IMR-90 (cell line): ENCODE data around the gene WDR81. TPM values are rescaled to one million over a fixed set of nuclear protein-coding genes. Genes with fewer than 3 reads are reported as not detected.

Source experiments
- ATAC-seq: fragments of 200-7000 bp; cut with Tn5 transposase; 2 replicates; pipeline ENCODE4 v1.9.1; 2020; ENCODE audit warnings: low read depth, mild to moderate bottlenecking, moderate library complexity
- BruUV-seq: library from RNA; stranded (reverse); fragments of 400-500 nt; replicated peaks from 2 replicates; lab custom pipeline; 2021; lab: Mats Ljungman, UMichigan
- CTCF ChIA-PET: fragments of 300-600 bp; formaldehyde crosslinking; extraction: SDS; loops from one replicate; lab custom pipeline; 2021; ENCODE audit warnings: antibody characterized with exemption; lab: Yijun Ruan, JAX
- POLR2A ChIA-PET: fragments of 300-600 bp; sonication (Branson Sonifier 250); formaldehyde crosslinking; loops from one replicate; lab custom pipeline; 2022; ENCODE audit warnings: antibody characterized with exemption; ENCODE audit not compliant: unreplicated experiment; lab: Charles Lee
- DNase-seq: peaks from one replicate; pipeline ENCODE4 v3.0.0; 2013
- H2AFZ ChIP-seq: replicated peaks from 2 replicates; pipeline ENCODE3; 2013; ENCODE audit warnings: low read length, mild to moderate bottlenecking; ENCODE audit not compliant: poor library complexity
- H2AK5ac ChIP-seq: 2 replicates; pipeline ENCODE4 v1.6.1; 2013; ENCODE audit warnings: low read depth, low read length, inconsistent platforms
- H2AK9ac ChIP-seq: replicated peaks from 2 replicates; pipeline ENCODE3; 2013; ENCODE audit warnings: mild to moderate bottlenecking, low read depth, low read length, moderate library complexity; ENCODE audit not compliant: poor library complexity
- H2BK120ac ChIP-seq: 2 replicates; pipeline ENCODE4 v1.6.1; 2013; ENCODE audit warnings: low read depth, low read length, inconsistent platforms
- H2BK15ac ChIP-seq: 3 replicates; pipeline ENCODE4 v1.6.1; 2013; ENCODE audit warnings: low read depth, low read length, inconsistent platforms
- H2BK20ac ChIP-seq: 2 replicates; pipeline ENCODE4 v1.6.1; 2013; ENCODE audit warnings: low read depth, mild to moderate bottlenecking, inconsistent platforms, low read length, moderate library complexity
- H2BK5ac ChIP-seq: 2 replicates; pipeline ENCODE4 v1.6.1; 2013; ENCODE audit warnings: mild to moderate bottlenecking, low read depth, low read length, inconsistent platforms; ENCODE audit not compliant: poor library complexity, severe bottlenecking
- H3K14ac ChIP-seq: replicated peaks from 2 replicates; pipeline ENCODE4 v1.6.1; 2013; ENCODE audit warnings: low read depth, low read length, inconsistent platforms
- H3K18ac ChIP-seq: 2 replicates; pipeline ENCODE4 v1.6.1; 2013; ENCODE audit warnings: low read depth, low read length, control low read depth
- H3K23ac ChIP-seq: 2 replicates; pipeline ENCODE4 v1.6.1; 2013; ENCODE audit warnings: low read depth, low read length, inconsistent platforms
- H3K27ac ChIP-seq: 2 replicates; pipeline ENCODE4 v1.5.1; 2013; ENCODE audit warnings: mild to moderate bottlenecking, control low read depth, low read length; ENCODE audit not compliant: insufficient read depth
- H3K27me3 ChIP-seq: 2 replicates; pipeline ENCODE4 v1.6.1; 2013; ENCODE audit warnings: low read length; ENCODE audit not compliant: control insufficient read depth, insufficient read depth
- H3K36me3 ChIP-seq: 2 replicates; pipeline ENCODE4 v1.6.1; 2013; ENCODE audit warnings: low read length, mixed read lengths; ENCODE audit not compliant: control insufficient read depth, insufficient read depth
- H3K4ac ChIP-seq: 2 replicates; pipeline ENCODE4 v1.6.1; 2013; ENCODE audit warnings: low read depth, low read length, inconsistent platforms
- H3K4me1 ChIP-seq: 2 replicates; pipeline ENCODE4 v1.6.1; 2013; ENCODE audit warnings: low read length, mixed read lengths; ENCODE audit not compliant: control insufficient read depth, insufficient read depth
- H3K4me2 ChIP-seq: 2 replicates; pipeline ENCODE4 v1.6.1; 2013; ENCODE audit warnings: low read depth, mild to moderate bottlenecking, control low read depth, low read length, moderate library complexity
- H3K4me3 ChIP-seq: 2 replicates; pipeline ENCODE4 v1.5.1; 2013; ENCODE audit warnings: low read depth, mild to moderate bottlenecking, control low read depth, low read length, moderate library complexity; ENCODE audit not compliant: insufficient read depth
- H3K56ac ChIP-seq: 2 replicates; pipeline ENCODE4 v1.6.1; 2013; ENCODE audit warnings: low read length, inconsistent platforms; ENCODE audit not compliant: insufficient read depth; ENCODE audit errors: extremely low read depth
- H3K79me1 ChIP-seq, 2 experiments: 2 replicates each; pipeline ENCODE4 v1.6.1; 2013; ENCODE audit warnings: low read length in 2 of 2, inconsistent platforms in 1 of 2, low read depth in 1 of 2
- H3K9ac ChIP-seq: 2 replicates; pipeline ENCODE4 v1.6.1; 2013; ENCODE audit warnings: low read depth, low read length, control low read depth
- H3K9me1 ChIP-seq: 2 replicates; pipeline ENCODE4 v1.6.1; 2013; ENCODE audit warnings: low read length, inconsistent platforms; ENCODE audit not compliant: insufficient read depth
- H3K9me3 ChIP-seq: 2 replicates; pipeline ENCODE4 v1.6.1; 2013; ENCODE audit warnings: low read length; ENCODE audit not compliant: control insufficient read depth, insufficient read depth
- H4K20me1 ChIP-seq: 2 replicates; pipeline ENCODE4 v1.6.1; 2013; ENCODE audit warnings: low read length, inconsistent platforms; ENCODE audit not compliant: insufficient read depth
- H4K5ac ChIP-seq: 2 replicates; pipeline ENCODE4 v1.6.1; 2013; ENCODE audit warnings: mild to moderate bottlenecking, low read depth, low read length, control low read depth
- H4K8ac ChIP-seq, 2 experiments: 2 replicates each; pipeline ENCODE4 v1.6.1; 2013; ENCODE audit warnings: low read depth in 2 of 2, low read length in 2 of 2, control low read depth in 1 of 2, inconsistent platforms in 1 of 2
- H4K91ac ChIP-seq: 2 replicates; pipeline ENCODE4 v1.6.1; 2013; ENCODE audit warnings: low read depth, low read length, inconsistent platforms; ENCODE audit not compliant: insufficient read depth
- BHLHE40 ChIP-seq: fragments of 150-350 bp; IDR thresholded peaks from 2 replicates; pipeline ENCODE4 v1.6.1; 2016; ENCODE audit warnings: mild to moderate bottlenecking, low read depth, low read length
- CEBPB ChIP-seq: IDR thresholded peaks from 2 replicates; pipeline ENCODE4 v1.6.1; 2012; ENCODE audit warnings: low read depth, low read length, improper control_type of control experiment
- CHD1 ChIP-seq: IDR thresholded peaks from 2 replicates; pipeline ENCODE4 v1.6.1; 2012; ENCODE audit warnings: low read depth, low read length, improper control_type of control experiment
- ELK1 ChIP-seq: fragments of 150-350 bp; IDR thresholded peaks from 2 replicates; pipeline ENCODE4 v1.6.1; 2016; ENCODE audit warnings: low read depth, mild to moderate bottlenecking, low read length, moderate library complexity, borderline replicate concordance
- FOS ChIP-seq: fragments of 150-350 bp; IDR thresholded peaks from 2 replicates; pipeline ENCODE4 v1.6.1; 2016; ENCODE audit warnings: low read depth, low read length
- MAZ ChIP-seq: IDR thresholded peaks from 2 replicates; pipeline ENCODE4 v1.6.1; 2012; ENCODE audit warnings: low read depth, mild to moderate bottlenecking, low read length, improper control_type of control experiment, moderate library complexity, borderline replicate concordance
- POLR2A ChIP-seq: IDR thresholded peaks from 2 replicates; pipeline ENCODE4 v1.6.1; 2012; ENCODE audit warnings: mild to moderate bottlenecking, low read depth, low read length
- RAD21 ChIP-seq: IDR thresholded peaks from 2 replicates; pipeline ENCODE4 v1.6.1; 2012; ENCODE audit warnings: low read length, improper control_type of control experiment
- RCOR1 ChIP-seq: IDR thresholded peaks from 2 replicates; pipeline ENCODE4 v1.6.1; 2012; ENCODE audit warnings: mild to moderate bottlenecking, low read length, improper control_type of control experiment; ENCODE audit not compliant: insufficient replicate concordance
- SMC3 ChIP-seq: fragments of 150-350 bp; IDR thresholded peaks from 2 replicates; pipeline ENCODE4 v1.6.1; 2016; ENCODE audit warnings: low read depth, mild to moderate bottlenecking, antibody characterized with exemption, low read length, moderate library complexity
- whole genome bisulfite sequencing, 2 experiments: methylation state at CpG; one replicate each; pipeline versions ENCODE4 v1.1.5 to v1.1.7; 2013; ENCODE audit warnings: missing lambda C conversion rate in 2 of 2; ENCODE audit not compliant: insufficient read length in 1 of 2; ENCODE audit errors: extremely low coverage in 2 of 2; 5-methylcytosine and 5-hydroxymethylcytosine counted together
- dilution Hi-C: fragments of 300-500 bp; cut with HindIII; formaldehyde crosslinking; loops from one replicate; pipeline ENCODE4 v1.14.3; 2018; ENCODE audit warnings: low sequenced_read_pairs; ENCODE audit not compliant: unreplicated experiment
- in situ Hi-C: fragments of 300-500 bp; cut with MboI; formaldehyde crosslinking; loops from 3 replicates; pipeline ENCODE4 v1.14.3; 2019; ENCODE audit warnings: low sequenced_read_pairs, inconsistent platforms, mixed read lengths
- intact Hi-C: fragments of 100-400 bp; cut with micrococcal nuclease; formaldehyde crosslinking; loops from 2 replicates; pipeline ENCODE4 v1.10.0; 2022
- polyA plus RNA-seq, 3 experiments: library from polyadenylated mRNA; depleted of rRNA; stranded (reverse); fragments of >200 nt; gene quantifications; 2 replicates each; pipeline ENCODE4 v1.2.3, GENCODE V29; 2012; ENCODE audit warnings: low replicate concordance in 1 of 3
- total RNA-seq: library from RNA; depleted of rRNA; stranded (reverse); fragments of >200 nt; gene quantifications from 2 replicates; pipeline ENCODE4 v1.2.3, GENCODE V29; 2012
- TF ChIP-seq, protein P1 (sequence below): fragments of 150-350 bp; IDR thresholded peaks from 2 replicates; pipeline ENCODE4 v1.6.1; 2017; ENCODE audit warnings: mild to moderate bottlenecking, antibody characterized with exemption, low read length, low read depth
- TF ChIP-seq, protein P2 (sequence below): conservative IDR thresholded peaks from 2 replicates; pipeline ENCODE4 v1.5.1; 2012; ENCODE audit warnings: mild to moderate bottlenecking, low read depth, low read length, improper control_type of control experiment

Gene WDR81
- total and polyA plus RNA-seq, 2 of the 4 experiments (the other 2 are of a cell fraction): 3.0 to 8.4 TPM

DNA sequence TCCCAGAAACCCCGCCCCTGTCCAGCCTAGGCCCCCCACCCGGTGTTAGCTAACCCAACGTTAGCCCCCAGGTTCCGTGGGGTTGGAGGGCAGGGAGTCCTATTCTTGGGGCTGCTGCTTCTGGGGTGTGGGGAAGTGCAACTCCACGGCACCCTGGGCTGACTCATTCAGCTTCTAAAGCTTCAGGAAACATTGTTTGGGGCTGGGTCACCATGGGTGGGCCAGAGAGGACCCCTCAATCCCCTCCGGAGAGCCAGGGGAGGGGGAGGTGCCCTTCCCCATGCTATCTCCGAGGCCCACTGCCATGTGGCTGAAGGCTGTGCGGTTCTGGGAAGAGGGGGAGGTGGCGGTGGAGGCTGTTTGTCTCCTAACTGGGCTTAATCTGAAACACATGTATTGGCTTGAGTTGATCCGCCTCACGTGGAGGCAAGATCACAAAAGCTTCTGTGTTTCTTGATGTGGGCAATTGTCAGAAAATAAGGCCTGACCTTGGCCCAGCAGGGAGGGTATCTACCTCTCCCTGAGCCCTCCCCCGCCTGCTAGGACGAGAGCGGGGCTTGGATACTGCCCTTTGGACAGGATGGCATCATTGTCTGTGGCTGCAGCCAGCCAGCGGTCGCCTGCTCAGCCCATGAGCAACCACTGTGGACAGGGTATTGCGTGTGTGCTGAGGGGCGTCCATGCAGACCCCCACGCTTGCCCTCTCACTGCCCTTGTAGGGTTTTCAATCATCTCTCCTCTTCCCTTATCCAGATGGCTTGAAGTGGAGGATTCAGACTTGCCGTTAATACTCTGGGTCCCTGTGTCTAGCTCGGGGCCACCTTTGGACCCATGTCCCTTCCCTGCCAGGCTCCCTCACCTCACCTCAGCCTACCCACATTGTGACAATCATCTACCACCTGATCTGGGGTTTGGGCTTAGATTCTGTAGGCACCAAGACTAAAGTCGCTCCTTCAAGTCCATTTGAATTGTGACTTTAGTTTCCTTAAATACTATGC, 38.7 kb downstream of the WDR81 start:
- Histone ChIP-seq H4K8ac (peak overlapping the region; percentile 79 to 93), H3K9me1 (peaks cover 9% of the 10 kb centered on the region), H2BK15ac (peak overlapping the region; percentile 43; the same call in 1 of the 3 replicates), H2BK20ac (peak overlapping the region; percentile 82), H3K79me1 (no peaks in the 10 kb centered on the region), H2AFZ (peak overlapping the region; percentile 86), H3K4me2 (peak overlapping the region; percentile 39; the same call in 1 of the 2 replicates), H3K27ac (peak overlapping the region; percentile 61), H3K9me3 (no peaks in the 10 kb centered on the region), H4K5ac (peak overlapping the region; percentile 19), H3K4me3 (peak overlapping the region; percentile 51; the same call in 1 of the 2 replicates), H4K20me1 (no peaks in the 10 kb centered on the region), H3K23ac (peak overlapping the region; percentile 34; the same call in 1 of the 2 replicates), H3K27me3 (no peaks in the 10 kb centered on the region), H2AK5ac (peak overlapping the region; percentile 82), H2BK5ac (no peak overlapping the region), H3K36me3 (no peaks in the 10 kb centered on the region; the same call in 1 of the 2 replicates), H3K18ac (peak overlapping the region; percentile 32), H3K4ac (peak overlapping the region; percentile 55), H3K4me1 (peaks cover 21% of the 10 kb centered on the region), H3K56ac (no peak overlapping the region), H2AK9ac (peak overlapping the region; percentile 50), H3K9ac (peak overlapping the region; percentile 16; the same call in 1 of the 2 replicates), H3K14ac (peak overlapping the region; percentile 11), H4K91ac (peak overlapping the region; percentile 28), H2BK120ac (peak overlapping the region; percentile 82)
- intact Hi-C loops (no loop called here), dilution Hi-C loops (no loop called here), in situ Hi-C loops (no loop called here)
- no TSS peak for BruUV-seq
- ChIA-PET POLR2A (interaction anchor here (0.6 kb wide), 1 partner anchor 47 kb away, joined by 3 read pairs; no protein-coding TSS in a partner anchor), CTCF (interaction anchor here (1.3 kb wide), 1 partner anchor 11 kb away, joined by 3 read pairs; no protein-coding TSS in a partner anchor)
- 76% methylated on average over 4 of the region's 22 CpGs; no CpG with 5 or more reads in 1 of the 2 experiments for WGBS, 2 experiments
- DNase-seq: peak; percentile 74
- ATAC-seq: peak; percentile 63
- TF ChIP-seq, protein P1, sequence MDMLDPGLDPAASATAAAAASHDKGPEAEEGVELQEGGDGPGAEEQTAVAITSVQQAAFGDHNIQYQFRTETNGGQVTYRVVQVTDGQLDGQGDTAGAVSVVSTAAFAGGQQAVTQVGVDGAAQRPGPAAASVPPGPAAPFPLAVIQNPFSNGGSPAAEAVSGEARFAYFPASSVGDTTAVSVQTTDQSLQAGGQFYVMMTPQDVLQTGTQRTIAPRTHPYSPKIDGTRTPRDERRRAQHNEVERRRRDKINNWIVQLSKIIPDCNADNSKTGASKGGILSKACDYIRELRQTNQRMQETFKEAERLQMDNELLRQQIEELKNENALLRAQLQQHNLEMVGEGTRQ: peak; percentile 26; the same call in 1 of the 2 replicates
- TF ChIP-seq RAD21 (no peak), POLR2A (no peak), BHLHE40 (peak; percentile 48; the same call in 1 of the 2 replicates), RCOR1 (no peak), ELK1 (no peak), MAZ (0 out of 2 replicates have a peak, but pooled peaks have one; percentile 36), CHD1 (no peak), FOS (no peak), SMC3 (no peak), CEBPB (no peak)
- TF ChIP-seq, protein P2, sequence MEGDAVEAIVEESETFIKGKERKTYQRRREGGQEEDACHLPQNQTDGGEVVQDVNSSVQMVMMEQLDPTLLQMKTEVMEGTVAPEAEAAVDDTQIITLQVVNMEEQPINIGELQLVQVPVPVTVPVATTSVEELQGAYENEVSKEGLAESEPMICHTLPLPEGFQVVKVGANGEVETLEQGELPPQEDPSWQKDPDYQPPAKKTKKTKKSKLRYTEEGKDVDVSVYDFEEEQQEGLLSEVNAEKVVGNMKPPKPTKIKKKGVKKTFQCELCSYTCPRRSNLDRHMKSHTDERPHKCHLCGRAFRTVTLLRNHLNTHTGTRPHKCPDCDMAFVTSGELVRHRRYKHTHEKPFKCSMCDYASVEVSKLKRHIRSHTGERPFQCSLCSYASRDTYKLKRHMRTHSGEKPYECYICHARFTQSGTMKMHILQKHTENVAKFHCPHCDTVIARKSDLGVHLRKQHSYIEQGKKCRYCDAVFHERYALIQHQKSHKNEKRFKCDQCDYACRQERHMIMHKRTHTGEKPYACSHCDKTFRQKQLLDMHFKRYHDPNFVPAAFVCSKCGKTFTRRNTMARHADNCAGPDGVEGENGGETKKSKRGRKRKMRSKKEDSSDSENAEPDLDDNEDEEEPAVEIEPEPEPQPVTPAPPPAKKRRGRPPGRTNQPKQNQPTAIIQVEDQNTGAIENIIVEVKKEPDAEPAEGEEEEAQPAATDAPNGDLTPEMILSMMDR: no peak
